ENCODE results near the gene ZNF827. TPM values are rescaled to one million over a fixed set of nuclear protein-coding genes. Genes with fewer than 3 reads are reported as not detected.

The ZNF827 gene
- total RNA-seq, 1 experiment from 2014 or later = 9.8 TPM

DNA sequence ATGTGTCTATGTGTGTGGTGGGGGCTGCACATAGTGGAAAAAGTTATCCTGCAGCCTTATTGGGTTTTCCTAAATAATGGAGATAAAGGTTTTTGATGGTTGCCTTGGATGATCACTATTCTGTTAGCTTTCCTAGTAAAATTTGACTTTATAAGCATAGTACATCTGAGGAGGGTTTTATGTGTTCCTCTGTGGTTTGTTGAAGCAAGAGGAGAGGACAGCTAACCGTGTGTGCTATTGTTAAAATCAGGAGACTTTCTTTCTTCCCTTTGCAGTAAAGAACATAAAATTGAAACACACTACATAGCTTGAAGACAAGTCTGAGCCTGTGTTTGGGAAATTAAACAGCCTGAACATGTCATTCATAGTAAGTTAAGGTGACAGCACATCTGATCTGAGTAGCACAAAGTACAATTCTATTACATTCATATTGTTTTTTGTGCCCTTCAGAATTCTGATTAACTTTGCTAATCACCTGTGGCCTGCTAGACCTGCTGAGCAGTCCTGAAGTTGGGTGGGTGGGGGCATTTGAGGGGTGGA, 221.9 kb downstream of the ZNF827 start:
- no peaks in the 10 kb centered on the region for H4K20me1 ChIP-seq (ENCODE audit: low read length)
- ATAC-seq = no peak
- H3K27ac ChIP-seq (ENCODE audit: low read length) = no peak overlapping the region
- no peaks in the 10 kb centered on the region for H3K36me3 ChIP-seq (ENCODE audit: low read depth, low read length)
- no peaks in the 10 kb centered on the region for H3K4me1 ChIP-seq (ENCODE audit: insufficient read depth, low read length)
- H2AFZ ChIP-seq (ENCODE audit: low read length) = no peak overlapping the region
- H3K4me3 ChIP-seq (ENCODE audit: low read length) = no peak overlapping the region
- ChIA-PET POLR2A (ENCODE audit: unreplicated experiment) (no interaction called here), CTCF (no interaction called here)
- intact Hi-C loops (cut with micrococcal nuclease) = no loop called here
- no peak overlapping the region for H3K9ac ChIP-seq (ENCODE audit: low read length)
- H3K4me2 ChIP-seq (ENCODE audit: low read length) = no peak overlapping the region
- H3K9me3 ChIP-seq (ENCODE audit: low read length) = 0 out of 2 replicates have a peak, but pooled peaks cover 4% of the 10 kb centered on the region
- no peak for DNase-seq
- H3K27me3 ChIP-seq (ENCODE audit: low read length) = no peaks in the 10 kb centered on the region
- H3F3A ChIP-seq (ENCODE audit: low read length, unreplicated experiment) = no peaks in the 10 kb centered on the region
- BruUV-seq (replicated peaks) = no TSS peak
- no peaks in the 10 kb centered on the region for H3K79me2 ChIP-seq (ENCODE audit: low read length)
- H3K9me2 ChIP-seq (replicated peaks; ENCODE audit: low read length) = no peaks in the 10 kb centered on the region
- TF ChIP-seq EZH2 (IDR thresholded peaks at IDR 0.05; ENCODE audit: low read length, unreplicated experiment) (no peak), EZH2phosphoT487 (IDR thresholded peaks at IDR 0.05; ENCODE audit: borderline replicate concordance, low read length) (no peak)

- intact Hi-C loops (cut with micrococcal nuclease) = no loop called here
- ChIA-PET CTCF (no interaction called here), POLR2A (ENCODE audit: unreplicated experiment) (no interaction called here)
- Histone ChIP-seq H3F3A (ENCODE audit: low read length, unreplicated experiment) (no peaks in the 10 kb centered on the region), H3K79me2 (ENCODE audit: low read length) (no peaks in the 10 kb centered on the region), H3K27ac (ENCODE audit: low read length) (no peak overlapping the region), H3K4me3 (ENCODE audit: low read length) (no peak overlapping the region), H3K27me3 (ENCODE audit: low read length) (no peaks in the 10 kb centered on the region), H2AFZ (ENCODE audit: low read length) (no peak overlapping the region), H3K9me2 (replicated peaks; ENCODE audit: low read length) (no peaks in the 10 kb centered on the region), H3K36me3 (ENCODE audit: low read depth, low read length) (no peaks in the 10 kb centered on the region), H3K4me2 (ENCODE audit: low read length) (no peak overlapping the region), H3K9me3 (ENCODE audit: low read length) (0 out of 2 replicates have a peak, but pooled peaks cover 8% of the 10 kb centered on the region), H3K4me1 (ENCODE audit: insufficient read depth, low read length) (no peaks in the 10 kb centered on the region), H3K9ac (ENCODE audit: low read length) (no peak overlapping the region), H4K20me1 (ENCODE audit: low read length) (no peaks in the 10 kb centered on the region)
- ATAC-seq (no peak), DNase-seq (peak; percentile 11)
- TF ChIP-seq, protein P1, sequence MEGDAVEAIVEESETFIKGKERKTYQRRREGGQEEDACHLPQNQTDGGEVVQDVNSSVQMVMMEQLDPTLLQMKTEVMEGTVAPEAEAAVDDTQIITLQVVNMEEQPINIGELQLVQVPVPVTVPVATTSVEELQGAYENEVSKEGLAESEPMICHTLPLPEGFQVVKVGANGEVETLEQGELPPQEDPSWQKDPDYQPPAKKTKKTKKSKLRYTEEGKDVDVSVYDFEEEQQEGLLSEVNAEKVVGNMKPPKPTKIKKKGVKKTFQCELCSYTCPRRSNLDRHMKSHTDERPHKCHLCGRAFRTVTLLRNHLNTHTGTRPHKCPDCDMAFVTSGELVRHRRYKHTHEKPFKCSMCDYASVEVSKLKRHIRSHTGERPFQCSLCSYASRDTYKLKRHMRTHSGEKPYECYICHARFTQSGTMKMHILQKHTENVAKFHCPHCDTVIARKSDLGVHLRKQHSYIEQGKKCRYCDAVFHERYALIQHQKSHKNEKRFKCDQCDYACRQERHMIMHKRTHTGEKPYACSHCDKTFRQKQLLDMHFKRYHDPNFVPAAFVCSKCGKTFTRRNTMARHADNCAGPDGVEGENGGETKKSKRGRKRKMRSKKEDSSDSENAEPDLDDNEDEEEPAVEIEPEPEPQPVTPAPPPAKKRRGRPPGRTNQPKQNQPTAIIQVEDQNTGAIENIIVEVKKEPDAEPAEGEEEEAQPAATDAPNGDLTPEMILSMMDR (conservative IDR thresholded peaks at IDR 0.05; ENCODE audit: low read depth, low read length) = no peak
- TF ChIP-seq EZH2 (IDR thresholded peaks at IDR 0.05; ENCODE audit: low read length, unreplicated experiment) (no peak), EZH2phosphoT487 (IDR thresholded peaks at IDR 0.05; ENCODE audit: borderline replicate concordance, low read length) (no peak)
- no TSS peak for BruUV-seq (replicated peaks)
These were observed 222.4 kb downstream of the ZNF827 start for GRCh38 chr4:145716200-145716599.

DNA sequence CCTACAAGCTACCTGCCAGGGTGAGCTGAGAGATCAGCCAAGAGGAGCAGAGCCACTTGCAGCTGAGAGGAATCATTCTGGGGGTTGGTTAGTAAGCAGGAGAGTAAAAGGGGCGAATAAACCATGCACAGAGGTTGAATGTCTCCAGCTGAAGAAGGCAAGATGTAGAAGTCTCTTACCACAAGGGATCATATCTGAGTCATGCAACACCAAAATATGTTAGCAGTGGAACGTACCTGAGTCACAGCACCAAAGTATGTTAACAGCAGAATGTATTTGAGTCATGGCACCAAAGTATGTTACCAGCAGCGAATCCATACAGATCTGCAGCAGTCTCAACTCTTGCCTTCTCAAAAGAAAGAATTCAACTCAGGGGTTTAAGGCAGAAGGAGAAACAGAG, 228.8 kb downstream of the ZNF827 start:
- intact Hi-C loops (cut with micrococcal nuclease) = no loop called here
- H3K9me2 ChIP-seq (replicated peaks; ENCODE audit: low read length) = no peaks in the 10 kb centered on the region
- peak overlapping the region; percentile 27; the same call in 1 of the 2 replicates for H3K4me2 ChIP-seq (ENCODE audit: low read length)
- H3K27ac ChIP-seq (ENCODE audit: low read length) = no peak overlapping the region
- ChIA-PET POLR2A (ENCODE audit: unreplicated experiment) (no interaction called here), CTCF (no interaction called here)
- H3K4me1 ChIP-seq (ENCODE audit: insufficient read depth, low read length) = peaks cover 14% of the 10 kb centered on the region
- H3K9ac ChIP-seq (ENCODE audit: low read length) = no peak overlapping the region
- no TSS peak for BruUV-seq (replicated peaks)
- DNase-seq (peak; percentile 93), ATAC-seq (peak; percentile 99)
- no peaks in the 10 kb centered on the region for H4K20me1 ChIP-seq (ENCODE audit: low read length)
- no peak overlapping the region for H2AFZ ChIP-seq (ENCODE audit: low read length)
- H3K36me3 ChIP-seq (ENCODE audit: low read depth, low read length) = no peaks in the 10 kb centered on the region
- H3K4me3 ChIP-seq (ENCODE audit: low read length) = no peak overlapping the region
- H3K27me3 ChIP-seq (ENCODE audit: low read length) = no peaks in the 10 kb centered on the region
- no peaks in the 10 kb centered on the region for H3K79me2 ChIP-seq (ENCODE audit: low read length)
- H3F3A ChIP-seq (ENCODE audit: low read length, unreplicated experiment) = no peaks in the 10 kb centered on the region
- TF ChIP-seq EZH2phosphoT487 (IDR thresholded peaks at IDR 0.05; ENCODE audit: borderline replicate concordance, low read length) = no peak
- no peak for TF ChIP-seq EZH2 (IDR thresholded peaks at IDR 0.05; ENCODE audit: low read length, unreplicated experiment)
- TF ChIP-seq, protein P1 (conservative IDR thresholded peaks at IDR 0.05; ENCODE audit: low read depth, low read length) = no peak
- H3K9me3 ChIP-seq (ENCODE audit: low read length) = 0 out of 2 replicates have a peak, but pooled peaks cover 8% of the 10 kb centered on the region

Data from PC-3 (cell line).